Measurements from ENCODE around the gene ONECUT2. TPM values are rescaled to one million over a fixed set of nuclear protein-coding genes. Genes with fewer than 3 reads are reported as not detected.
A peak's percentile ranks its signal among the peaks of the same experiment; 100 is the strongest.
"Not testable (repeated sequence)": the region's sequence is repeated elsewhere in the genome, so short reads cannot be mapped to it uniquely, and the experiment has no call there.

ONECUT2 gene
- 0.03 TPM for total RNA-seq

DNA sequence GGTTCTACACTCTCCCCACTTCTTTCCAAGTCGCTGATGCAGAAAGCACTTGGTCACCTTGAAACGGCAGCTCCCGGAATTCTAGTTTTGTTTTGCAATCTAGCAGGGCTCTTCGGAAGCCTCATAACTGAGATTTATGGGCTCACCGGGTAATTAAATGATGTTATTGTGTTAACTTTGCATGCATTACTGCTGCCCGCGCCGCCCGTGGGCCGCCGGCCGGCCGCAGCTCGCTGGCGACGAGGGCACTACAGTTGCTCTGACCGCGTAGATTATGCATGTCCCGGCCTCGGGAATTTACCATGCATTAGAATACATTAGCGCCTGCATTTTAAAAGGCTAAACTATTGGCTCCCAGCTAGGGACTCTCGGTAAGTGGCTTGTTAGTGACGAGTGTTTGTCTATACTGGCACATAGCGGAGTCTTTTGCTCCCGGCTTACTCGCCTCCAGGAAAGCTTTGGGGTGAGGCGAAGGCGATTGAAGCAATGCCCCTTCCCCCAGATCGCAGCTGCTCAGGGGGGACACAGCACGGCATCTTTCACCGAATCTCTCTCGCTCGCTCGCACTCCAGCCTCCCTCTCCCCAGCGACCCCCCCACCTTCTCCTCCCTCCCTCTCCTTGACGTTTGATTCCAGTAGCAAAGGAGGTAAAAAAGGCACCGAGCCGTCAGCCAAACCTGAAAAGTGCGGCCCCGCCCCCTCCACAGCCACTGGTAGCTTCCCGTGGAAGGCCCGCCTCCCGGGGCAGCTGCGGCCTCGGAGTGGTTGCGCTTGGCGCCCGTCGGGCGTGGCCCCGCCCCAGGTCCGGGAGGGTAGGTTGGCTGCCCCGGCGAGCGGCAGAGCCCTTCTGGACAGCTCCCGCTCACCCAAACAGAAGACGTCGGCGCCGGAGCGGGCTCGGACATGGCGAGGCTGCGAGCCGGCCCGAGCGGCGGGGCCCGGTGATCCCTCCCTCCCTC, at the start of gene ONECUT2:
Gene ONECUT2, plus strand, starts transcription at position 839 of the 959 bp plus-strand sequence. CDS start 343 bp downstream, outside the sequence.
- DNase-seq (ENCODE audit: low spot score), result peak; percentile 91

DNA sequence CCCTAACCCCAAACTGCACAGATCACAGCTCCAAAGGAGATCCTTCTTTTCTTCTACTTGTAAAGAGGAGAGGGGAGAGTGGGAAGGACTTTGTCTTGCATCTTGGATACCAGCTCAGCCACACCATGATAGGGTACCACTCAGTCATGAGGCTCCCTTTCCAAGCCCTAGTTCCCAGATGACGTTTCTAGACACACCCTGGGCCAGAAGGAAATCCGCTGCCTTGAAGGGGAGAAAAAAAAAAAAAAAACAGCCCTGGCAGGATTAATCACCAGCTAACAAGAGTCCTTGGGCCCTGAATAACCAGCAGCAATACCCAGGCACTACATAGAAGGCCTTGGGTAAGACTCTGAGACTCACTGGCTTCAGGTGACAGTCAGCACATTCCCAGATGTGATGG, 45.9 kb upstream of the ONECUT2 start:
- DNase-seq (ENCODE audit: low spot score), result no peak

DNA sequence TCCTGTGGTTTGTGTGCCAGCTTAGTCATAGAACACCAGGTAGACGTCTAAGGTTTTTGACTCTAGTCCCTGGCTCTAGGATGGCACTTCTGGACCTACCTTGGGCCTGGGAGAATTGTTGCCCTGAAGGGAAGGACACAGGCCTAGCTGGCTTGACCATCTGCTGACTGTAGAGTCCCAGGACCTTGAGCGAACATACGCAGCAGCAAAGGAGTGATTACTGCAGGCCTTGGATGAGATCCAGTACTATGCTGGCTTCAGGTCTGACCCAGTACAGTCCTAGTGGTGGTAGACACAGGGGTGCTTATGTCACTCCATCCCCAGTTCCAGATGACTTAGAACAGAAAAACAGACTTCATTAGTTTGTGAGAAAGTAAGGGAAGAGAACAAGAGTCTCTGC, 45.1 kb upstream of the ONECUT2 start:
- no peak for DNase-seq (ENCODE audit: low spot score)

DNA sequence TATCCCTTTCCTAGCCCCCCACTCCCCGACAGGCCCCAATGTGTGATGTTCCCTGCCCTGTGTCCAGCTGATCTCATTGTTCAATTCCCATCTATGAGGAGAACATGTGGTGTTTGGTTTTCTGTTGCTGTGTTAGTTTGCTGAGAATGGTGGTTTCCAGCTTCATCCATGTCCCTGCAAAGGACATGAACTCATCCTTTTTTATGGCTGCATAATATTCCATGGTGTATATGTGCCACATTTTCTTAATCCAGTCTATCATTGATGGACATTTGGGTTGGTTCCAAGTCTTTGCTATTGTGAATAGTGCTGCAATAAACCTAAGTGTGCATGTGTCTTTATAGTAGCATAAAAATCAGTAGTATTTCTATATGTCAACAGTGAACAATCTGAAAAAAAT, 40.4 kb upstream of the ONECUT2 start:
- DNase-seq (ENCODE audit: low spot score), result not testable (repeated sequence)

DNA sequence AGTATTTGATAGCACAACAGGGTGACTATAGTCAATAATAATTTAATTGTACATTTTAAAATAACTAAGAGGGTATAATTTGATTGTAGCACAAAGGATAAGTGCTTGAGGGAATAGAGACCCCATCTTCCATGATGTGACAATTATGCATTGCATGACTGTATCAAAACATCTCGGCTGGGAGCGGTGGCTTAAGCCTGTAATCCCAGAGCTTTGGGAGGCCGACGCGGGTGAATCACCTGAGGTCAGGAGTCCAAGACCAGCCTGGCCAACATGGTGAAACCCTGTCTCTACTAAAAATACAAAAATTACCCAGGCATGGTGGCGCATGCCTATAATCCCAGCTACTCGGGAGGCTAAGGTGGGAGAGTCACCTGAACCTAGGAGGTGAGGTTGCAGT, 38.3 kb upstream of the ONECUT2 start:
- not testable (repeated sequence) for DNase-seq (ENCODE audit: low spot score)

DNA sequence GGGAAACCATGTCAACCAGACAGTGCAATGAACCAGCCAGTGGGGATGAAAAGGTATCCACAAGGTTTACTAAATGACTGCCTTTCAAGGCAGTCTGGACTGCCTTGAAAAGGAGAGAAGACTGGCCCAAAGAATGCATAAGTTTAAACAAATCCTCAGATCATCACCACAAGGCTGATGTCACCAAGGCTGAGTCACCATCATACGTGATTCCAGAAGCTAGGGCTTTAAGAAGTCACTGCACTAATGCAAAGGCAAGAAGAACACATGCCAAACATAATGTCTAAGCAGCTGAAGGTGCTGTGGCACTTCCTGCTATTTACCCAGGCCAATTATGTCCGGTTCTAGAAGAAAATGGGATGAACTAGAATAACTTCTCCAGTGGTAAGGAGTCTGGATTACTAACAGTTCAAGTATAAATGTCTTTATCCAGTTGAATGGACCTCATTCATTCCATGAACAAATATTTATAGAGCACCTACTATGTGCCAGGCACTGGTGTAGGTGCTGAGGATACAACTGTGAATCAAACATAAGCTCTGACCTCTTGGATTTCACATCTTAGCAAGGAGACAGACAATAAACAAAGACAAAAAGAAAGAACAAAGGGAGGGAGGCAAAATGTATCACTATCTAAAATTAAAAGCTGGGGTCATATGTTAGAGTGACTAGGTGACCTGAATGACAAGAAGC, 37.6 kb upstream of the ONECUT2 start:
- DNase-seq (ENCODE audit: low spot score), result no peak

DNA sequence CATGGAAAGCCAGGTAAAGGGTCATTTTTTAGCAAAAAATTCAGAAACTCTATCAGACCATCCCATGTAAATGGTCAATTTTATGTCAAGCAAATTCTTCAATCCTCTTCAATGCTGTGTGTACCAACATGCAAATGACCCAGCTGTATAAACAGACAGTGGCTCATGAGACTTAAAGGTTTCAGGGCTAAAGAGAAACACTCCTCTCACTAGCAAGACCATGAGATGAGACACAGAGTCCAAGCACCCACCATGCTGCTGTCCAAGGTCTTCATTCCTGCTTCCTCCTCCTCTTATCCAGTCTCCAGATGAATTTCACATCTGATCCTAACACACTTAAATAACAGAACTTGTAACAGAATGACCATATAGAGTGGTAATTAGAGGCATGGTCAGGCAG, 30.8 kb upstream of the ONECUT2 start:
- DNase-seq (ENCODE audit: low spot score), result no peak

DNA sequence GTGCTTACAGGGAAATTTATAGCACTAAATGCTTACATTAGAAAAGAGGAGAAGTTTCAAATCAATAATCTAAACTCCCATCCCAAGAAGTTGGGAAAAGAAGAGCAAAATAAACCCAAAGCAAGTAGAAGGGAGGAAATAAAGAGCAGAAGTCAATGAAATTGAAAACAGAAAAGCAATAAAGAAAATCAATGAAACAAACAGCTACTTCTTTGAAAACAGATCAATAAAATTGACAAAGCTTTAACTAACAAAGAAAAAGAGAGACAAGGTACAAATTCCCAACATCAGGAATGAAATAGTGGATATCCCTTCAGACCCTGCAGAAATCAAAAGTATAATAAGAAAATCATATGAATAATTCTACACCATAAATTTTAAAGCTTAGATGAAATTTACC, 25.5 kb upstream of the ONECUT2 start:
- DNase-seq (ENCODE audit: low spot score), result no peak

DNA sequence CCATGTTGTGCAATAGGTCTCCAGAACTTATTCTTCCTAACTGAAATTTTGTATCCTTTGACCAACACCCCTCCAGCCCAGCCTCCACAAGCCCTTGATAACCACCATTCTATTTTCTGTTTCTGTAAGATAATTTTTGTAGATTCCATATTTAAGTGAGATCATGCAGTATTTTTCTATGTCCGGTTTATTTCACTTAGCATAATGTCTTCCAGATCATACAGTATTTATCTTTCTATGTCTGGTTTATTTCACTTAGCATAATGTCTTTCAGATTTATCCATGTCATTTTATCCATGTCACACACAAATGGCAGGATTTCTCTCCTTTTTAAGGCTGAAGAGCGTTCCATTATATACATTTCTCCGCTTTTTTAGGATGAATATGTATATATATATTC, 24.4 kb upstream of the ONECUT2 start:
- DNase-seq (ENCODE audit: low spot score), result no peak

DNA sequence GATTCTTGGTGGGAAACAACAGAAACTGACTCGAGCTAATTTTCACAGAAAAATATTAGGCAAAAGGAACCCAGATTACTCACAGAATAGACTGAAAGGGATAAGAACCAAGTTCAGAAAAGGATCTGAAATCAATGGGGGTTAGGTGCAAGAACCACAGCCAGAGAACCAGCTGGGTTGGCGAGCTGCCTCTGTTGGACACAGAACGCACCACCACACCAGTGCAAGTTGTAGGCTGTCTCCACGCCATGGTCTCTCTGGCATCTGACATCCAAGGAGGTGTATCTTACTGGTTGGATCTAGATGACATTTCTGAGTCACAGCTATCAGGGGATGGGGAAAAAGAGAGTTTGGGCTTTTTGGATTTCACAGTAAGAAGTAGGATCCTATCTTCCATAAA, 18.6 kb upstream of the ONECUT2 start:
- no peak for DNase-seq (ENCODE audit: low spot score)

DNA sequence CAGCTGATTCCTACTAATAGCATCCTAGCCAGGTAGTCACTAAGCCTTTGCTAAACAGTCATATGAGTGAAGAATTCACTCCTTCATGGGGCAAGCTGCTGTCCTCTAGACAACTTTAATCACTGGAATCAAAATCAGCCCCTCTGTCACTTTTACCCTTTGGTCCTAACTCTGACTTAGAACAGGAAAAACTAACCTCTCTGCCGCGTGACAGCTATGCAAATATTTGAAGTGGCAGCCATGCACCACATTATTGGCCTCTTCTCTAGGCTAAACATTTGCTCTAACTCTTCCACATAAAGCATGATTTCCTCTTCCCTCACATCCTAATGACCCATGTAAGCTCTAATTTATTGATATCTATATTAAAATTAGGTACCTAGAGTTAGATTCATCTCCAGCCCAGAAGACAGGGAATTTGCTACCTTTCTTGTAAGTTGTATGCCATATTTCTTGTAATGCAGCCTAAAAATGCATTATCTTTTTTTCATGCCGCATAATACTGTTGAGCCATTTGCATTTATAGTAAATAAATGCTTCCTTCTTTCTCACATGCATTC, 12.8 kb upstream of the ONECUT2 start:
- DNase-seq (ENCODE audit: low spot score), result no peak

DNA sequence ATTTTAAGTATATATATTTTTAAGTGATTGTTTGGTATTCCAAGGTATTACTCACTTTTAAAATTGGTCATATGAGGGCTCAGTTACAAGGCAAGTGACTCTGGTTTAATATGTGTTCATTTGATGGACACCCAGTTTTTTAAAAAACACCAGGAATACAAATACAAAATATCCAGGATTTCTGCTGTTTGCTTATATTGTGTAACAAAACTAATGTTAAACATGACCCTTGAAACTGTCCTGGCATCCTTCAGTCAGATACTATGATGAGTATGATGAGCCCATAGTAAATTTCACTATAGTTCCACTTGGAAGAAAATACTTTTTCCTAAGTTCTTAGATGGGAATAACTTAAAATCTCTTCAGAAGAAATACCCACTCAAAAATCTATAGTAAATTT, 11.4 kb upstream of the ONECUT2 start:
- DNase-seq (ENCODE audit: low spot score), result no peak

DNA sequence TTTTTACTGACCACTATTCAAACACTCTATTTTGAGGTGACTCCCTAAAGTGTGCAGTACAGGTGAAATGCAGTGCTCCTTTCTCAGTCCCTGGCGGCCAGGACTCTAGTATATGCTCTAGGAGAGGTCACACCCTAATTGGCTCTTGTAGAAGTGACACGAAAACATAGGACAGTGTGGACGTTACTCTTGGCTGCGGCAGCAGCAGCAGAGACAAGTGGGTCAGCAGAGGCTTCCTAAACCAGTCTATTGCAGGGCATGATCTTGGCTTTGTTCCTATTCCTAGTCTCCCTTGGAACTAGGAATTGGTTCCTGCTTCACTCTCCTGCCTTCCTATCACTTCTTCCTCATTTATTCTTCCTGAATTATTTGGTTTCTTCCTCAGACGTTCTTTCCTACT, 10.1 kb upstream of the ONECUT2 start:
- no peak for DNase-seq (ENCODE audit: low spot score)

DNA sequence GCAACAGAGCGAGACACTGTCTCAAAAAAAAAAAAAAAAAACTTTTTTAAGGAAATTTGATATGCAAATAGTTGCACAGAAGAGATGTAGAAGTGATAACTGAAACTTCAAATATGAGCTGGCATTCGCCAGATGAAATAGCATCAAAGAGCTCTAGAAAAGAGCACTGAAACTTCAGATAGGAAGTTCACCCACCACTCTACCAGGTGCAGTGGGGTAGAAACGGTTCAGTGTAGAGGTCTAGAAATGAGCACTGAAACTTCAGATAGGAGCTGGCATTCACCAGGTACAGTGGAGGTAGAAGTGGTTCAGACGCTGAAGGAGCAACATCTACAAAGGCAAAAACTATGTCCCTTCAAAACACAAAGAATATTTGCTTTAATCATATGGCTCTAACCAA, 9.0 kb upstream of the ONECUT2 start:
- DNase-seq (ENCODE audit: low spot score), result no peak

DNA sequence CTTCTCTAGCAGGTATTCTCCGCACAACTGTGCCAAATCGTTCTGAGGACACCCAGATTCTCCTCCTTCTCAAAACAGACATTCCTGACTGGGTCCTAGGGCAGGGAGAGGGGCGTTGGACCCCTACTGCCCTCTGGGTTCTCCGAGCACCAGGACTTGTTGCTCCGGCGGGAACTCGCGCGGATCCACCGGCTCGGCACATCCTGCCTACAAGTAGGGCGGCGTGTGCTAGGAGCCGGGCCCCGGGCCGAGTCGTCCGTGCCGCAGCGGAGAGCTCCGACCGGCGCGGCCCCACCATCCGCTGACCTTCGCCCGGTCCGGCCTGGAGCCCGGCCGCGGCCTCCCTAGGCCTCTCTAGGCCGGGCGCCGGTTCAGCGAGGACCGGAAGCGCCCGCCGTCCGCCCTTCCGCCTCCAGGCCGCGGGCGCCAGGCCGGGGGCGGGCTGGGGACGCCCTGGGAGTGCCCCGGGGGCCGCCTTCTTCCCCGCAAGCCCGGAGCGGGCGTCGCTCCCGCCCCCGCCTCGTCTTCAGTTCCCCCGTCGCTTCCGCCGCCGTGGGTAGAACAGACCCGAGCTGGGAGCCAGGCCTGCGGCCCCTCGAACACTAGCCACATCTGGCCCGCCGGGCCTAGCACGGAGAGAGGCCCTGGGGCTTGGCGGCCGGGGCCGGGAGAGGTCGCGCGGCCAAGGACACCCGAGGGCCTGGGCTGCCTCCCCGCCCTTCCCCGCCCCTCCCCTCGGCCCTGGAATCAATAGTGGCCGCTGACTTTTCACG, 7.6 kb upstream of the ONECUT2 start:
- DNase-seq (ENCODE audit: low spot score), result no peak

DNA sequence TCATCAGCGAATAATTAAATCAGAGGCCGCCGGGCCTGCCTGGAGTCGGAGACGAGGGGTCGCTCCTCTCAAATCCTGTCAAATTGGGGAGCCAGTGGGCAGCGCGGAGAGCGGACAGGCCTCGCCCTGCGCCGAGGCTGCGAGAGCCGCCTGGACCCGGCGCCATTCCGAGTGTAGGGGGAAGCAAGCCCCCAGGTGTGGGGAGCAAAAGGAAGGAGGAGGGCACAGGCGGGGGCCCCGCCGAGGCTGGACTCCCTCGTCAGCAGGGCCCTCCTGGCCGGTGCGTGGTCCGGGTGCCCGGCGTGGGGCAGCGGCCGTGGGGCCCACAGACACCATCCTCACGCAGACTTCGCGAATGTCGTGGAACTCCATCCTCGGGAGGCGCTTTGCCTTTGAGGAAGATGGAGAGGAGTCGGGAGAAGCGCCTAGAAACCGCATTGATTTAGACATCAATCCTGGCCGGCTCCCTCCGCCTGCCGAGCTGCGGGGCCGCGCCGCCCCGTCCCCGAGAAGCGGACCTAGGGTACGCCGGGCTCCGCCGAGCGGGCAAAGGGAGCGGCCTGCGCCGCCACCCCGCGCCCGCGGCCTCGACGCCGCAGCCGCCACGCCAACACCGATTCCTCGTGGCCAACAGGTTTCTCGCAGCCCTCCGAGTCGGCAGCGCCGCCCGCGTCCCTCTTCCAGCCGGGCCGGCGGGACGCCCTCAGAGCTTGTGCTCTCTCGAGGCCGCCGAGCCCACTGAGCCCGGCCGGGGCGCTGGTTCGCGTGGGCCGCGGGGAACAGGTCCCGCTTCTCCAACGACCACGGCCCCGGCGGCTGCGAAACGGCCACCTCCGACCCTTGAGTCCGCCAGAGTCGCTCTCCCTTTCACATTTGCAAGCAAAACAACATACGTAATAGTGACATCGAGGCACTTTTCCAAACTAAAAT, 6.7 kb upstream of the ONECUT2 start:
- DNase-seq (ENCODE audit: low spot score), result no peak

DNA sequence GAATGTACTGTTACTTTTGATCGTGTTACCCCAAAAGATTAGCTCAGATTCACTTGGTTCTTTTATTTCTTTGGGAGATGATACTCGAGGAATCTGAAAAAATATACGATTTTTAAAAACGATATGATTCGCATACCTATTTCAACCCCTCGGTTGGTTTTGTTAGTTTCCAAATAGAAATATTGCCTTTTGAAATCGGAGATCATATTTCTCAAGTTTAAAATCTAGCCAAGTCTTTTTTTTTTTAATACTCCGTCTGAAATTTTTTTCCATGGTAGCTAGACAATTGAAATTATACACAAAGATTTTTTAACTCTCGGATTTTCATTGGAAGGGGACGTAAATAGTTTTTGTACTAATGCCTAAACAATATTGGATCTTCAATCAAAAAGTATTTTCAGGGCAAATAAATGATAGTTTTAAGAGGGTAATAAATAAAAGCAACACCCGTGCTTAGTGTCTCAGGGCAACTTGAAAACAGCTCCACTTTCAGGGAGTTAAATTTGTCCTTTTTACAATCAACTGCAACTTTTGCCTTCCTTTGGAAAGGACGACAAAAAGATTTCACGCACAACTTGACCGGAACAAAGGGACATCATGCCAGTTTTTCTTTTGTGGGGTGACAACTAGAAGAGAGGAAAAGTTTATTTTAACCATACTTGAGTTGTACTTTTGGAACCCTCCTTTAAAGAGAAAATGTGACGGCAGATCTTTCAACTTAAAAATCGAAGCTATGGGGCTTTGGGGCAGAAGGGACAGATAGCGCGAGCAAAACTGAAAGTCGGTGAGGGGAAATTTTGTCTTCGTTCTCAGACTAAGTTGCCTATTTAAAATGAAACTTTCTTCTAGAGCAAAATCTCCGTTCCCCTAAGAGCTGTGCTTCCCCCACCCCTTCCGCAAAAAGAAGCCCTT, 5.8 kb upstream of the ONECUT2 start:
- no peak for DNase-seq (ENCODE audit: low spot score)

DNA sequence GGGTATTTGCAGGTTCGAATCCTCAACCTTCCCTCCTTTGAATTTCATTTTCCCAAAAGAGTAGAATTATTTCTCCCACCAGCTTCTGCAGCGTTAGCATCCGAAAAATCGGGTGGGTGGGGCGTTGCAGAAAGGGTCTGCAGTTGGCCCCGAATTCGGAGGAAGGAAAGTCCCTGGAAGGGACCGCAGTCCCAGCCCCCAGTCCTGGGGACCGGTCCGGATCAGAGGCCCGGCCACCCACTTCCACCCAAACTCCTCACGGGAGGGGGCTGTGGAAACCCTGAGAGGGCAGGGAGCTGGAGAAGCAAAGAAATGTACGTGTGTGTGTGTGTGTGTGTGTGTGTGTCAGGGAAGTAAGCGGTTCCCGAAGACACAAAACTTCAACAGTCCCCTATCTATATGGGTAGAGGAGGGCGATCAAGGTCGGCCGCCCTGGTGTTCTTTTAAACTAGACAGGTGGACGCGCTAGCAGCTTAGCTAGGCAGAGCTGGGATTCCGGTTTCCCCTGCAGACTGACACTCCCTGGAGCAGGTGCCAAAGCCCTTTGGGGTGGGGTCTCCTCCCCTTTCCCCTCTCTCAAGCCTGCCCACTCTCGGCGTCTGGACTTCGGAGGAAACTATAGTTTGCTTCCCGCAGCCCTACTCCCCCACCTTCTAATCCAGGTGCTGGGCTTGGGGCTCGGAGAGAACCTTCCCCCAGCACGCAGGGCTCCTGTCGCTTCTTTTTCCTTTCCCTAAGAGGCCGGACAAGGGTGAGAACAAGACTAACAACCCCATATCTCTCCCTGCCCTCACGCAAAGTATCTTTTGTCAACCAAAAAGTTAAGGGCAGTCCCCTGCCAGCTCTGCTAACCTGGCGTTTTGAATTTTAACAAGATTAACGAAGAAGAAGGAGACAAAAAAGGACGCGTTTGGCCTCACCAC, 4.8 kb upstream of the ONECUT2 start:
- DNase-seq (ENCODE audit: low spot score), result no peak

DNA sequence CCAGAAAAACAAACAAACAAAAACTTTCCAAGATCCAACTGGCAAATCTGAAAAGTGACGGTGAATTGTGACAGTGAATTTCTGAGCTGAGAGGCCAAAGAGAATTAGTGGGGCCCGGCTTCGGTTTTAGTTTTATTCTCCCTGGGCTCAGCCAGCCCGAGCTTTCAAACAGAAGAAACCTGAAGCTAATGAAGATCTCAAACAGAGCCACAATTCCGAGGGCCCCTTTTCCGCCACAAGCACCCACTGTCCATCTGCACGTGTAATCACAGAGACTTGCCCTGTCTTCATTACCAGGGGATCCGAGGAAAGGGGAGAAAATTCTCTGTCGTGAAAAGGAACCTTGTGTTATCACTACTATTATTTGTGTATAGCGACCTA, 4.2 kb upstream of the ONECUT2 start:
- no peak for DNase-seq (ENCODE audit: low spot score)

Measured in ureter (tissue), 1 donor.